AG04449 (cell line): ENCODE measurements around the gene MGMT.

Experiments
- CTCF ChIA-PET: fragments of 350-600 bp; formaldehyde crosslinking; extraction: SDS; loops from one replicate; lab custom pipeline; 2021; ENCODE audit warnings: antibody characterized with exemption; lab: Yijun Ruan, JAX
- POLR2A ChIA-PET: fragments of 400-600, 350-600 bp; formaldehyde crosslinking; extraction: SDS; loops from one replicate; lab custom pipeline; 2020; ENCODE audit warnings: antibody characterized with exemption, inconsistent platforms; lab: Yijun Ruan, JAX
- DNase-seq: peaks from one replicate; pipeline ENCODE4 v3.0.0-alpha.2; 2010; ENCODE audit warnings: low read depth, low spot score
- H3K4me3 ChIP-seq: 2 replicates; pipeline ENCODE4 v1.5.1; 2011; ENCODE audit warnings: low read depth, mild to moderate bottlenecking, control low read depth, low read length
- TF ChIP-seq, protein P1 (sequence below): IDR thresholded peaks from one replicate; pipeline ENCODE4 v1.5.1; 2011; ENCODE audit warnings: mild to moderate bottlenecking, moderate library complexity, low read length, control low read depth, inconsistent platforms; ENCODE audit not compliant: insufficient read depth; ENCODE audit errors: missing control alignments

Gene MGMT

DNA sequence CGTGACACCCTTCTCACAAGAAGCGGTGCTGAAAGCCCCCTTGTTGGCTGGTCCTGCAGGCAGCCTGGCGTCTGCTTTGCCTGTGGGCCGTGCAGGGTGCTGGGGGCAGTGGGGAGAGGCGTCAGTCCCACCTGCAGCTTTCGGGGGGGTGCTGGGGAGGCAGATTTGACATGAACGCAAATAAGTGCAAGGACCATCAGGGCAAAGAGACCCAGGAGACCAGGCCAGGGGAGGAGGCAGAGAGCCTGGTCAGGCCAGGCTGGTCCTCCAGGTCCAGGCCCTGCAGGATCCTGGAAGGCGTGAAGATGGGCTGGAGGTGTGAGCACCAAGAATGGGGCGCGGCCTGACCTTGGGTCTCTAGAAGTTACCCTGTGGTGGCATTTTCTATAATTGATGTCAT is 81.6 kb downstream of the MGMT start:
- ChIA-PET CTCF (interaction anchor here (0.9 kb wide), 1 partner anchor 9 kb away, joined by 3 read pairs; no protein-coding TSS in a partner anchor), POLR2A (no interaction called here)
- no peak for DNase-seq
- TF ChIP-seq, protein P1, sequence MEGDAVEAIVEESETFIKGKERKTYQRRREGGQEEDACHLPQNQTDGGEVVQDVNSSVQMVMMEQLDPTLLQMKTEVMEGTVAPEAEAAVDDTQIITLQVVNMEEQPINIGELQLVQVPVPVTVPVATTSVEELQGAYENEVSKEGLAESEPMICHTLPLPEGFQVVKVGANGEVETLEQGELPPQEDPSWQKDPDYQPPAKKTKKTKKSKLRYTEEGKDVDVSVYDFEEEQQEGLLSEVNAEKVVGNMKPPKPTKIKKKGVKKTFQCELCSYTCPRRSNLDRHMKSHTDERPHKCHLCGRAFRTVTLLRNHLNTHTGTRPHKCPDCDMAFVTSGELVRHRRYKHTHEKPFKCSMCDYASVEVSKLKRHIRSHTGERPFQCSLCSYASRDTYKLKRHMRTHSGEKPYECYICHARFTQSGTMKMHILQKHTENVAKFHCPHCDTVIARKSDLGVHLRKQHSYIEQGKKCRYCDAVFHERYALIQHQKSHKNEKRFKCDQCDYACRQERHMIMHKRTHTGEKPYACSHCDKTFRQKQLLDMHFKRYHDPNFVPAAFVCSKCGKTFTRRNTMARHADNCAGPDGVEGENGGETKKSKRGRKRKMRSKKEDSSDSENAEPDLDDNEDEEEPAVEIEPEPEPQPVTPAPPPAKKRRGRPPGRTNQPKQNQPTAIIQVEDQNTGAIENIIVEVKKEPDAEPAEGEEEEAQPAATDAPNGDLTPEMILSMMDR, result no peak
- no peak overlapping the region for H3K4me3 ChIP-seq

DNA sequence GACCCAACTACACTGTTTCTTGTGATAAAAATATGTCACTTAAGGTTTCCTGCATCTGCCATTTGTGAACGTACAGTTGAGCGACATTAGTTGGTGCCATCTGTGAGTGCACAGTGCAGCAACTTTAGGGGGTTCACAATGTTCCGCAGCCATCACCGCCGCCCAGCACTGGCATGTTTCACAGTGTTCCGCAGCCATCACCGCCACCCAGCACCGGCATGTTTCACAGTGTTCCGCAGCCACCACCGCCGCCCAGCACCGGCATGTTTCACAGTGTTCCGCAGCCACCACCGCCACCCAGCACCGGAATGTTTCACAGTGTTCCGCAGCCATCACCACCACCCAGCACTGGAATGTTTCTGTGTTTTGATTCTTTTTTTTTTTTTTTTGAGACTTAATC is 83.0 kb downstream of the MGMT start:
- no peak overlapping the region for H3K4me3 ChIP-seq
- ChIA-PET POLR2A (no interaction called here), CTCF (no interaction called here)
- DNase-seq, result no peak
- TF ChIP-seq, protein P1, result no peak

DNA sequence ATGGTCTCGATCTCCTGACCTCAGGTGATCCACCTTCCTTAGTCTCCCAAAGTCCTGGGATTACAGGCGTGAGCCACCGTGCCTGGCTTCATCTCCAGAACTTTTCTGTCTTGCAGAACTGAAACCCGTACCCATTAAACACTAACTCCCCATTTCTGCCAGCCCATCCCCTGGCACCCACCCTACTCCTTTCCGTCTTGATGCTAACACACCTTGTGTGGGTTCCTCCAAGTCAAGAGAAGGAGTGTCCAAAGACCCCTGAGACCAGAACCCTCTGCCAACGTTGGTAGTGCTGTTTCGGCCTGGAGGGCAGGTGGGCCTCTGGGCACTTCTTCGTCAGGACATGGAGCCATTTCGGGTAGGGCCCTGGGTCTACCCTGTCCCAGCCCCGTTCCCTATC is 83.6 kb downstream of the MGMT start:
- POLR2A ChIA-PET, result interaction anchor here (0.6 kb wide), 1 partner anchor 16 kb away, joined by 3 read pairs; no protein-coding TSS in a partner anchor

DNA sequence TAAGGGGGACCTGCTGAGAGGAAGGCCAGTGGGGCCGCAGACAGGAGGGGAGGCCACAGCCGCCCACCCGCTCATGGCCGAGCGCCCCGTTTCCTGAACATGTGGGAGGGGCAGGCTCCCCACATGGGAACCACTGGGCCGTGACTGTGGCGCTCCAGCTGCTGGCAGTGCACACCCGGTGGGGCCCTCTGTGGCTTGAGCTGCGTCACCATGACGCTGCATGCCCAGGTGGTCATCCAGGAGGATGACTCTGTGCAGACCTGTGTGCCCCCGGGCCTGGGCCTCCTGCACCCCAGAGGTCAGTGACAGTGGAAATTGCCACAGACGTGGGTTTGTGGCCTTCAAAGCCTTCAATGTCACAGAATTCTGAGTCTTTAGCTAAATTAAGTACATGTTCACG is 85.1 kb downstream of the MGMT start:
- no peak for DNase-seq
- H3K4me3 ChIP-seq, result no peak overlapping the region
- ChIA-PET POLR2A (no interaction called here), CTCF (no interaction called here)
- TF ChIP-seq, protein P1, result no peak

More for the DNA sequence above, 83.6 kb downstream of the MGMT start:
- no peak for DNase-seq
- H3K4me3 ChIP-seq, result no peak overlapping the region
- CTCF ChIA-PET, result no interaction called here
- TF ChIP-seq, protein P1, result no peak

DNA sequence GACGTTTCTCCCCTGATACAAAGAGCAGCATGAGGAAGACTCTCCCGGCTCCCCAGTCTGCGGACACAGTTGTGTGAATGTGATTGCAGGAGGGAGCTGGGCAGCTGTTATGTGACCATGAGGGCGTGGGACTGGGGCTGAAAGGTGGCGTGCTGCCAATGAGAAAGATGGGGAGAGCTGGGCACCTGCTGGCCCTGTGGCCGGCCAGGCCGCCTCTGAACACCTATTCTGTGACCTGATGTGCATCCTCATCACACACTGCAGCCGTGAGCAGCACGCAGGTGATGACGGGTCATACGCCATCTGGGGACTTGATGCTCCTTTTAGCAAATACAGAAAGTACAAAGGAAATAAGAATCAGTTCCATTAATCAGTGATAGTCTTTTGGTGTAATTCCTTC is 86.9 kb downstream of the MGMT start:
- no peak for DNase-seq
- POLR2A ChIA-PET, result no interaction called here
- TF ChIP-seq, protein P1, result no peak
- no peak overlapping the region for H3K4me3 ChIP-seq
- CTCF ChIA-PET, result interaction anchor here (1.4 kb wide), 1 partner anchor 18 kb away, joined by 3 read pairs; no protein-coding TSS in a partner anchor

DNA sequence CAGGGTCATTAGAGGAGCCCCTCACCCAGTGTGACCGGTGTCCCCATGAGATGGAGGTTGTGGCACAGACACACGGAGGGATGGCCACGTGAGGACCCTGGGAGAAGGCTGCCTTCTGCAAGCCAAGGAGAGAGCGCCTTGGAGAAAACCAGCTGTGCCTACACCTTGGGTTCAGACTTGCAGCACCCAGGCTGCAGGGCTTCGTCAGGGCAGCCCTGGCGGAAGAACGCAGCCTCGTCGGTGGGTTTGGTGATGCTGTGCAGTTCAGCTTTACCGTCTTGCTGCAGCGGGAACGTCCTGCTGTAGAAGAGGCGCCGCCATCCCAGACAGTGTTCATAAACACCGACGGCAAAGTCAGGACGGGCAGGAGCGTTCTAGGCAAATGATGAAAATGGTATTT is 89.3 kb downstream of the MGMT start:
- ChIA-PET CTCF (no interaction called here), POLR2A (no interaction called here)
- TF ChIP-seq, protein P1, result no peak
- DNase-seq, result no peak
- H3K4me3 ChIP-seq, result no peak overlapping the region
